ENCODE data around the gene OGFOD2. TPM values are rescaled to one million over a fixed set of nuclear protein-coding genes. Genes with fewer than 3 reads are reported as not detected.

The OGFOD2 gene
- total and polyA plus RNA-seq, 9 of the 15 experiments (the other 6 are each of a cell fraction or from before 2014, with no cell fraction given): 1.4 to 111 (median 18.5) TPM

GRCh38 chr12:122974892-122975789, at the start of gene OGFOD2 (continued):
- TF ChIP-seq ZBTB40 (IDR thresholded peaks at IDR 0.05) (no peak), ZBTB40 (CRISPR knock-in tag; IDR thresholded peaks at IDR 0.05) (no peak), ESRRB (CRISPR knock-in tag; IDR thresholded peaks at IDR 0.05; ENCODE audit: borderline replicate concordance) (no peak), BMI1 (IDR thresholded peaks at IDR 0.05; ENCODE audit: low read length) (0 out of 2 replicates have a peak, but pooled peaks have one; percentile 22), ZNF445 (CRISPR knock-in tag; IDR thresholded peaks at IDR 0.05; ENCODE audit: low read depth) (no peak), SUPT5H (IDR thresholded peaks at IDR 0.05) (peak; percentile 82), BACH1 (tag; IDR thresholded peaks at IDR 0.05) (no peak), CBX3 (IDR thresholded peaks at IDR 0.05; ENCODE audit: borderline replicate concordance in 1 of 2, low read length in 2 of 2) (peak in 1 of 2 experiments; percentile 24; a peak in 1 of 3 replicates), SMARCA5 (IDR thresholded peaks at IDR 0.05) (no peak), NFRKB (IDR thresholded peaks at IDR 0.05; ENCODE audit: low read depth) (peak; percentile 85), THAP7 (CRISPR knock-in tag; IDR thresholded peaks at IDR 0.05) (no peak), EZH2 (IDR thresholded peaks at IDR 0.05; ENCODE audit: borderline replicate concordance, low read depth, low read length) (no peak), MCM7 (IDR thresholded peaks at IDR 0.05) (no peak), NEUROD1 (IDR thresholded peaks at IDR 0.05; ENCODE audit: borderline replicate concordance, low read depth, low read length, partially characterized antibody) (peak; percentile 84), HDGF (IDR thresholded peaks at IDR 0.05) (no peak), TBP (optimal IDR thresholded peaks at IDR 0.05; ENCODE audit: low read depth, low read length) (peak; percentile 89), CBX2 (IDR thresholded peaks at IDR 0.05; ENCODE audit: insufficient read depth, low read length, poor library complexity, severe bottlenecking) (no peak)
- TF ChIP-seq, protein P1, sequence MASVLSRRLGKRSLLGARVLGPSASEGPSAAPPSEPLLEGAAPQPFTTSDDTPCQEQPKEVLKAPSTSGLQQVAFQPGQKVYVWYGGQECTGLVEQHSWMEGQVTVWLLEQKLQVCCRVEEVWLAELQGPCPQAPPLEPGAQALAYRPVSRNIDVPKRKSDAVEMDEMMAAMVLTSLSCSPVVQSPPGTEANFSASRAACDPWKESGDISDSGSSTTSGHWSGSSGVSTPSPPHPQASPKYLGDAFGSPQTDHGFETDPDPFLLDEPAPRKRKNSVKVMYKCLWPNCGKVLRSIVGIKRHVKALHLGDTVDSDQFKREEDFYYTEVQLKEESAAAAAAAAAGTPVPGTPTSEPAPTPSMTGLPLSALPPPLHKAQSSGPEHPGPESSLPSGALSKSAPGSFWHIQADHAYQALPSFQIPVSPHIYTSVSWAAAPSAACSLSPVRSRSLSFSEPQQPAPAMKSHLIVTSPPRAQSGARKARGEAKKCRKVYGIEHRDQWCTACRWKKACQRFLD (CRISPR knock-in tag; IDR thresholded peaks at IDR 0.05): 0 out of 2 replicates have a peak, but pooled peaks have one; percentile 64

All from K562 (cell line).